ENCODE results near the gene PDIA2. TPM values are rescaled to one million over a fixed set of nuclear protein-coding genes. Genes with fewer than 3 reads are reported as not detected.

The PDIA2 gene
- total and polyA plus RNA-seq, 9 donors, result 0.46 to 1.8 (median 0.63) TPM

GRCh38 chr16:316741-317464 lies 33.9 kb downstream of the PDIA2 start:
- H3K36me3 ChIP-seq (ENCODE audit: control insufficient read depth, insufficient read depth, low read length), result peaks cover 44% of the 10 kb centered on the region
- H3K4me3 ChIP-seq (ENCODE audit: low read length), result no peak overlapping the region
- H3K27ac ChIP-seq (ENCODE audit: low read length), result no peak overlapping the region
- H3K4me1 ChIP-seq (ENCODE audit: control insufficient read depth, insufficient read depth, low read length), result peaks cover 3% of the 10 kb centered on the region
- H3K9me3 ChIP-seq (replicated peaks; ENCODE audit: control insufficient read depth, low read depth, low read length), result no peaks in the 10 kb centered on the region
- 83% methylated on average over 11 of the region's 19 CpGs for WGBS (ENCODE audit: insufficient coverage)
- H3K27me3 ChIP-seq (ENCODE audit: control insufficient read depth, insufficient read depth, low read length), result no peaks in the 10 kb centered on the region
- DNase-seq, result no peak

DNA sequence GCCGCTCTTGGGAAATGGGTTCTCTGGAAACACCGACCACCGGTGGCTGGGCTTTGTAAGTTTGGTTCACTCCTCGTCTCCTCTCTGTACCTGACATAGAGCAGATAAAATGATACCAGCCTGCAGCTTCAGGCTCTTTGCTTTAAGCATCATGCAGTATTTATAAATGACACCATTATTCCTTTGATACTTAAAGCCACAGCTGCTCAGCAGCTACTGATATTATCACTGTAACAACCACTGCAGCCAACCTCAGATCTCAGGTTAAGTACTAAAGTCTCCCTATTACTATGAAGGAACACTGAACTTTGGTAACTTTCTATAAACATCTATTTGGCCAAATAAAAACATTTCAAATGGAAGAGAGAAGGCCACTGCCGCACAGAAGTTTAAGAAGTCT lies 34.6 kb downstream of the PDIA2 start:
- no peak for DNase-seq
- Histone ChIP-seq H3K4me1 (ENCODE audit: control insufficient read depth, insufficient read depth, low read length) (peaks cover 3% of the 10 kb centered on the region), H3K36me3 (ENCODE audit: control insufficient read depth, insufficient read depth, low read length) (peaks cover 37% of the 10 kb centered on the region), H3K27ac (ENCODE audit: low read length) (no peak overlapping the region), H3K4me3 (ENCODE audit: low read length) (no peak overlapping the region), H3K9me3 (replicated peaks; ENCODE audit: control insufficient read depth, low read depth, low read length) (no peaks in the 10 kb centered on the region), H3K27me3 (ENCODE audit: control insufficient read depth, insufficient read depth, low read length) (no peaks in the 10 kb centered on the region)
- WGBS (ENCODE audit: insufficient coverage), result 94% methylated on average over 5 of the region's 5 CpGs

DNA sequence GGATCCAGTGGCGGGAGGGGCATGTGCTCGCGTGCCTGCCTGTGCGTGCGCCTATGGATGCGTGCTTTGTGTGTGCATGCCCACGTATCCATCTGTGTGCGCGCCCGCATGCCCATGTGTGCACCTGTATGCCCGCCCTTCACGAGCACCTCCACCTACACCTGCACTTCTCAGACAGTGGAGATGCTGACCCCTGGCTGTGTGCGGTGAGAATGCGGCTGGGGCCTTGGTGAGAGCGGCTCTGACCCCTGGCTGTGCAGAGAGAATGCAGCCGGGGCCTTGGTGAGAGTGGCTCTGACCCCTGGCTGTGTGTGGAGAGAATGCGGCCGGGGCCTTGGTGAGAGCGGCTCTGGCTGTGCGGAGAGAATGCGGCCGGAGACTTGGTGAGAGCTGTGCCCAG lies 35.7 kb downstream of the PDIA2 start:
- Histone ChIP-seq H3K27ac (ENCODE audit: low read length) (no peak overlapping the region), H3K9me3 (replicated peaks; ENCODE audit: control insufficient read depth, low read depth, low read length) (no peaks in the 10 kb centered on the region), H3K4me3 (ENCODE audit: low read length) (no peak overlapping the region), H3K27me3 (ENCODE audit: control insufficient read depth, insufficient read depth, low read length) (no peaks in the 10 kb centered on the region), H3K4me1 (ENCODE audit: control insufficient read depth, insufficient read depth, low read length) (peaks cover 3% of the 10 kb centered on the region), H3K36me3 (ENCODE audit: control insufficient read depth, insufficient read depth, low read length) (peaks cover 27% of the 10 kb centered on the region)
- 81% methylated on average over 11 of the region's 22 CpGs for WGBS (ENCODE audit: insufficient coverage)
- DNase-seq, result no peak

GRCh38 chr16:320206-320605 lies 37.2 kb downstream of the PDIA2 start:
- H3K4me3 ChIP-seq (ENCODE audit: low read length), result no peak overlapping the region
- WGBS (ENCODE audit: insufficient coverage), result no CpG with 5 or more reads among the region's 5 CpGs
- peaks cover 3% of the 10 kb centered on the region for H3K4me1 ChIP-seq (ENCODE audit: control insufficient read depth, insufficient read depth, low read length)
- no peak overlapping the region for H3K27ac ChIP-seq (ENCODE audit: low read length)
- DNase-seq, result no peak
- H3K27me3 ChIP-seq (ENCODE audit: control insufficient read depth, insufficient read depth, low read length), result no peaks in the 10 kb centered on the region
- H3K36me3 ChIP-seq (ENCODE audit: control insufficient read depth, insufficient read depth, low read length), result peaks cover 20% of the 10 kb centered on the region
- no peaks in the 10 kb centered on the region for H3K9me3 ChIP-seq (replicated peaks; ENCODE audit: control insufficient read depth, low read depth, low read length)

DNA sequence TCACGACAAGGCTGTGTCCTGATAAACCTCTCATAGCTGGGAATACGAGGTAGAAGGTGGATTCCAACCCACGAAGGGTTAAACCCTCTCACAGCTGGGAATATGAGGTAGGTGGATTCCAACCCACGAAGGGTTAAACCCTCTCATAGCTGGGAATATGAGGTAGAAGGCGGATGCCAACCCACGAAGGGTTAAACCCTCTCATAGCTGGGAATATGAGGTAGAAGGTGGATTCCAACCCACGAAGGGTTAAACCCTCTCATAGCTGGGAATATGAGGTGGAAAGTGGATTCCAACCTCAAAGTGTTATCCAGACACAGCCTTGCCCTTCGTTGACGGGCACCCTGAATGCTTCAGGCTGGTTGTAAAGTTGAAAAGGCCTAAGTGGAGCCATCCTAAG lies 38.6 kb downstream of the PDIA2 start:
- H3K4me1 ChIP-seq (ENCODE audit: control insufficient read depth, insufficient read depth, low read length), result peaks cover 3% of the 10 kb centered on the region
- H3K27me3 ChIP-seq (ENCODE audit: control insufficient read depth, insufficient read depth, low read length), result no peaks in the 10 kb centered on the region
- H3K27ac ChIP-seq (ENCODE audit: low read length), result no peak overlapping the region
- H3K36me3 ChIP-seq (ENCODE audit: control insufficient read depth, insufficient read depth, low read length), result peaks cover 23% of the 10 kb centered on the region
- no peak overlapping the region for H3K4me3 ChIP-seq (ENCODE audit: low read length)
- DNase-seq, result no peak
- H3K9me3 ChIP-seq (replicated peaks; ENCODE audit: control insufficient read depth, low read depth, low read length), result no peaks in the 10 kb centered on the region
- 0% methylated on average over 2 of the region's 9 CpGs for WGBS (ENCODE audit: insufficient coverage)

- Histone ChIP-seq H3K27me3 (ENCODE audit: control insufficient read depth, insufficient read depth, low read length) (no peaks in the 10 kb centered on the region), H3K9me3 (replicated peaks; ENCODE audit: control insufficient read depth, low read depth, low read length) (no peaks in the 10 kb centered on the region), H3K4me1 (ENCODE audit: control insufficient read depth, insufficient read depth, low read length) (peaks cover 9% of the 10 kb centered on the region), H3K4me3 (ENCODE audit: low read length) (no peak overlapping the region), H3K27ac (ENCODE audit: low read length) (no peak overlapping the region), H3K36me3 (ENCODE audit: control insufficient read depth, insufficient read depth, low read length) (peaks cover 20% of the 10 kb centered on the region)
- WGBS (ENCODE audit: insufficient coverage), result 81% methylated on average over 12 of the region's 13 CpGs
- DNase-seq, result no peak
These were observed 39.6 kb downstream of the PDIA2 start for GRCh38 chr16:322476-323143.

- Histone ChIP-seq H3K27ac (ENCODE audit: low read length) (no peak overlapping the region), H3K36me3 (ENCODE audit: control insufficient read depth, insufficient read depth, low read length) (peaks cover 12% of the 10 kb centered on the region), H3K4me1 (ENCODE audit: control insufficient read depth, insufficient read depth, low read length) (peaks cover 10% of the 10 kb centered on the region), H3K27me3 (ENCODE audit: control insufficient read depth, insufficient read depth, low read length) (no peaks in the 10 kb centered on the region), H3K4me3 (ENCODE audit: low read length) (no peak overlapping the region), H3K9me3 (replicated peaks; ENCODE audit: control insufficient read depth, low read depth, low read length) (no peaks in the 10 kb centered on the region)
- 84% methylated on average over 17 of the region's 17 CpGs for WGBS (ENCODE audit: insufficient coverage)
- DNase-seq, result no peak
These were observed 41.2 kb downstream of the PDIA2 start for GRCh38 chr16:324201-324450.

DNA sequence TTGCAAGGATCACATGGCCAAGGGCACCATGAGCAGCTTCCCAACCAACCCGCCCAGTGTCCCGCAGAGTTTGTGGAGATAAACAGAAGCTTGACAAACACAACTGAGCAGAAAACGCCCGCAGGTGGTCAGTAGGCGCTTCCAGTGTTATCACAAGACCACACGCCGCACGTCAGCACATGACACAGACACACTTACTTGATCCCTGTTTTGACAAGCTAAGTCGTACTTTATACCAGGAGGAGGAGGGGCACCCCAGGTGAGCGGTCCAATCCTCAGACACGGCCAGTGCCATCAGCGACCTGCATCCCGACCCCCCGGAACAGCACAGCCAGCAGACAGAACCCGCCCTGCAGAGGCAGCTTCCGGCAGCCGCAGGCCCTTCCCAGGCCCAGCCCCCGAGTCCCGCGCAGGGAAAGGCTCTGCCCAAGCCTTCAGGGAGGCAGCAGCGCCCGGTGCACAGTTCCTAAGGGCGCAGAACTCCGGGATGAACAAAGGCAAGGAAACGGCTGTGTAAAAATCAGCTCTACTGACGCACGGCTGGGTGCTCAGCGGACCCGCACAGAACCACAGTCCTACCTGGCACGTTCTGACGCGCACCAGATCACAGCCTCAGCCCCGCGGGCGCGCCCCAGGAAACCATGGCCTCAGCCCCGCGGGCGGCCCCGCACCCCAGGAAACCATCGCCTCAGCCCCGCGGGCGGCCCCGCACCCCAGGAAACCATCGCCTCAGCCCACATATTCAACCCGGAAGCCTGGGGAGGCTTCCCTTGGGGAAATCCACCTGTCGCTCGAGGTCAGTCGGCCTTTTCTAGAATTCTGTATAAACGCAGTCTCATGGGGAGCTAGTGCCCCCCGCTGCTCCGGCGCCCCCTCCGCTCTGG lies 41.7 kb downstream of the PDIA2 start:
- Histone ChIP-seq H3K36me3 (ENCODE audit: control insufficient read depth, insufficient read depth, low read length) (peaks cover 6% of the 10 kb centered on the region), H3K4me1 (ENCODE audit: control insufficient read depth, insufficient read depth, low read length) (peaks cover 10% of the 10 kb centered on the region), H3K9me3 (replicated peaks; ENCODE audit: control insufficient read depth, low read depth, low read length) (no peaks in the 10 kb centered on the region), H3K27ac (ENCODE audit: low read length) (no peak overlapping the region), H3K27me3 (ENCODE audit: control insufficient read depth, insufficient read depth, low read length) (no peaks in the 10 kb centered on the region), H3K4me3 (ENCODE audit: low read length) (no peak overlapping the region)
- WGBS (ENCODE audit: insufficient coverage), result 54% methylated on average over 55 of the region's 55 CpGs
- DNase-seq, result no peak

DNA sequence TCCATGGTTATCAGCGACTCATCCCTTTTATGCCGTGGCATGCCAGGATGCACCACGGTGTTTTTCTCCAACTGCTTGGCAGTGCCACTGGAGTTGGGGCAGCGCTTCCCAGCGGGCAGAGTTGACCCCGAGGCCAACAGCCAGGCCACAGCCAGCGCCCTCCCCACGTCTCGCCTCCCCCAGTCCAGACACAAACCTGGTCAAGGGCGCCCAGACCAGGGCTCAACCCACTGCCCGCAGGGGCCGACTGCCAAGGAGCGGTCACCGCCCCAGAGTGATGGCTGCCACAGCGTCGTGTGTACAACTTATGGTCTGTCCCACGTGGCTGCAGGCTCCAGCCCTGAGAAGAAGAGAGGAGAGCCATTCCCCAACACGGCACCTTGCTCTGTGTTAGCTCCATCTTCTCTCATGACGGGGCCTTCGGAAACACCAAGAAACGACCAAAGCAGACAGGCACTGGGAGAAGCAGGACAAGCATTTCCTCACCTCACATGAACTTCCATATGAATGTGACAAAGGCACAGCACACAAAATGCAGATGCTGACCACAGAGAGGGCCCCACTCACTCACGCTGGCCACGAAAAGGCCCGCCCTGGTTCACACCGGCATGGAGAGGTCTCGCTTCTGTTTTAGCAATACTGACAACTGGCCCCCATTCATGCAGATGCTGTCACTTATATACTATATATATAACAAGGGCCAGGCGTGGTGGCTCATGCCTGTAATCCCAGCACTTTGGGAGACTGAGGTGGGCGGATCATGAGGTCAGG lies 42.6 kb downstream of the PDIA2 start:
- peaks cover 5% of the 10 kb centered on the region for H3K36me3 ChIP-seq (ENCODE audit: control insufficient read depth, insufficient read depth, low read length)
- no peaks in the 10 kb centered on the region for H3K27me3 ChIP-seq (ENCODE audit: control insufficient read depth, insufficient read depth, low read length)
- no peak overlapping the region for H3K27ac ChIP-seq (ENCODE audit: low read length)
- H3K4me1 ChIP-seq (ENCODE audit: control insufficient read depth, insufficient read depth, low read length), result peaks cover 10% of the 10 kb centered on the region
- 83% methylated on average over 17 of the region's 28 CpGs for WGBS (ENCODE audit: insufficient coverage)
- no peak overlapping the region for H3K4me3 ChIP-seq (ENCODE audit: low read length)
- H3K9me3 ChIP-seq (replicated peaks; ENCODE audit: control insufficient read depth, low read depth, low read length), result no peaks in the 10 kb centered on the region
- no peak for DNase-seq

DNA sequence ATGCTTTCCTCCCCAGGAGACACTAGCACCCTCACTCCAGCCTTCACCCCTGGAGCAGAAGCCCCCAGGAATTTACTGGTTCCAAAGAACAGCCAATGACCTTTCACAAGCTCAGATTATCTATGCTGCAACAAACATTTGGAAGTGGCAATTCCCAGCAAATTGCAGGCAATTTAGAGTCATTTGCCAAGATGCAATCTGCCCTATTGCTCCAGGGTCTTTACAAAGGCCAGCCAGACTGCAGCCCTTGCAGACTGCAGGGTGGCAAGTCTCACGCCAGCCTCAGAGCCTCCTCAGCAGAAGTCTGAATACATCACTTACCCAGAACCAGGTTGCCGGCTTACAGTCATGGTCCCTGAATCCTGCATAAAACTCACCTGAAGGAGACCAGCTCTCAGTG lies 47.8 kb downstream of the PDIA2 start:
- DNase-seq, result no peak
- Histone ChIP-seq H3K4me1 (ENCODE audit: control insufficient read depth, insufficient read depth, low read length) (peaks cover 17% of the 10 kb centered on the region), H3K9me3 (replicated peaks; ENCODE audit: control insufficient read depth, low read depth, low read length) (no peaks in the 10 kb centered on the region), H3K27me3 (ENCODE audit: control insufficient read depth, insufficient read depth, low read length) (no peaks in the 10 kb centered on the region), H3K4me3 (ENCODE audit: low read length) (no peak overlapping the region), H3K27ac (ENCODE audit: low read length) (no peak overlapping the region), H3K36me3 (ENCODE audit: control insufficient read depth, insufficient read depth, low read length) (no peaks in the 10 kb centered on the region)
- 70% methylated on average over 1 of the region's 2 CpGs for WGBS (ENCODE audit: insufficient coverage)
